ENCODE measurements around the gene PPP2R5C.

DNA sequence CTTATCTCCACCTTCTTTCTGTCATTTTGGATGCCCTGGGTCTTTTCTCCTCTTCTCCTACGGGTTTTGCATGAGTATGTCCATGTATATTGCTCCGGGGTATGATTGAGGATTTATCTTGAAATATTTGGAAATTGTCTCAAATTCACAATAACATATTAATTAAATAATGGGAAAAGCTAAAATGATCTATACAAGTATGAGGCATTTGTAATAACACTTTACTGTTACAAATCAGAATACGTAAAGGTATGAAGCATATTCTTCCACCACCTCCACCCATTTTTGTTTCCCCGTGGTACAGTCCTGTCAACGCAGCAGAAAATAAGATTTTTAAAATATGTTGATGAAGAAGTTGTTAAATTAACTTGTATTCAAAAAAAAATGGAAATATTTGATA is 91.3 kb downstream of the PPP2R5C start:
- TF ChIP-seq JUN (CRISPR knock-in tag; IDR thresholded peaks at IDR 0.05) (no peak), MAX (CRISPR knock-in tag; IDR thresholded peaks at IDR 0.05) (no peak), ETV6 (CRISPR knock-in tag; IDR thresholded peaks at IDR 0.05) (no peak), NR2C2 (CRISPR knock-in tag; IDR thresholded peaks at IDR 0.05) (no peak), FOXP1 (CRISPR knock-in tag; IDR thresholded peaks at IDR 0.05; ENCODE audit: borderline replicate concordance) (no peak), USF2 (CRISPR knock-in tag; IDR thresholded peaks at IDR 0.05) (no peak), CBFB (CRISPR knock-in tag; IDR thresholded peaks at IDR 0.05; ENCODE audit: low read depth) (no peak), CREB1 (CRISPR knock-in tag; IDR thresholded peaks at IDR 0.05) (no peak)
- TF ChIP-seq, protein P1, sequence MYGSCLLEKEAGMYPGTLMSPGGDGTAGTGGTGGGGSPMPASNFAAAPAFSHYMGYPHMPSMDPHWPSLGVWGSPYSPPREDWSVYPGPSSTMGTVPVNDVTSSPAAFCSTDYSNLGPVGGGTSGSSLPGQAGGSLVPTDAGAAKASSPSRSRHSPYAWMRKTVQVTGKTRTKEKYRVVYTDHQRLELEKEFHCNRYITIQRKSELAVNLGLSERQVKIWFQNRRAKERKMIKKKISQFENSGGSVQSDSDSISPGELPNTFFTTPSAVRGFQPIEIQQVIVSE (CRISPR knock-in tag; IDR thresholded peaks at IDR 0.05; ENCODE audit: borderline replicate concordance): no peak
- TF ChIP-seq, protein P2, sequence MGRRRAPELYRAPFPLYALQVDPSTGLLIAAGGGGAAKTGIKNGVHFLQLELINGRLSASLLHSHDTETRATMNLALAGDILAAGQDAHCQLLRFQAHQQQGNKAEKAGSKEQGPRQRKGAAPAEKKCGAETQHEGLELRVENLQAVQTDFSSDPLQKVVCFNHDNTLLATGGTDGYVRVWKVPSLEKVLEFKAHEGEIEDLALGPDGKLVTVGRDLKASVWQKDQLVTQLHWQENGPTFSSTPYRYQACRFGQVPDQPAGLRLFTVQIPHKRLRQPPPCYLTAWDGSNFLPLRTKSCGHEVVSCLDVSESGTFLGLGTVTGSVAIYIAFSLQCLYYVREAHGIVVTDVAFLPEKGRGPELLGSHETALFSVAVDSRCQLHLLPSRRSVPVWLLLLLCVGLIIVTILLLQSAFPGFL (CRISPR knock-in tag; IDR thresholded peaks at IDR 0.05; ENCODE audit: borderline replicate concordance): no peak
- TF ChIP-seq, protein P3, sequence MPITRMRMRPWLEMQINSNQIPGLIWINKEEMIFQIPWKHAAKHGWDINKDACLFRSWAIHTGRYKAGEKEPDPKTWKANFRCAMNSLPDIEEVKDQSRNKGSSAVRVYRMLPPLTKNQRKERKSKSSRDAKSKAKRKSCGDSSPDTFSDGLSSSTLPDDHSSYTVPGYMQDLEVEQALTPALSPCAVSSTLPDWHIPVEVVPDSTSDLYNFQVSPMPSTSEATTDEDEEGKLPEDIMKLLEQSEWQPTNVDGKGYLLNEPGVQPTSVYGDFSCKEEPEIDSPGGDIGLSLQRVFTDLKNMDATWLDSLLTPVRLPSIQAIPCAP (CRISPR knock-in tag; IDR thresholded peaks at IDR 0.05): no peak

Measured in WTC11 (cell line).